GM19328 (cell line): ENCODE measurements around the gene SYF2.
"Not testable (repeated sequence)": the region's sequence is repeated elsewhere in the genome, so short reads cannot be mapped to it uniquely, and the experiment has no call there.

Experiments used
- ATAC-seq: cut with Tn5 transposase; IDR thresholded peaks from one replicate; pipeline ENCODE4 v1.9.1; 2021; ENCODE audit warnings: mild to moderate bottlenecking, moderate library complexity; ENCODE audit not compliant: unreplicated experiment

Gene SYF2

GRCh38 chr1:25246600-25247023 is 14.3 kb upstream of the SYF2 start:
- no peak for ATAC-seq

- no peak for ATAC-seq
Measured at GRCh38 chr1:25245809-25246599, 13.7 kb upstream of the SYF2 start.

- no peak for ATAC-seq
Measured at GRCh38 chr1:25245393-25245792, 13.1 kb upstream of the SYF2 start.

GRCh38 chr1:25243907-25244306 is 11.6 kb upstream of the SYF2 start:
- ATAC-seq: no peak

- peak; percentile 62 for ATAC-seq
Measured at GRCh38 chr1:25239681-25240541, 7.6 kb upstream of the SYF2 start.

- ATAC-seq: no peak
Measured at GRCh38 chr1:25238046-25238445, 5.7 kb upstream of the SYF2 start.

GRCh38 chr1:25236261-25236660 is 4.0 kb upstream of the SYF2 start:
- not testable (repeated sequence) for ATAC-seq

- ATAC-seq: not testable (repeated sequence)
Measured at GRCh38 chr1:25235411-25235810, 3.1 kb upstream of the SYF2 start.

- no peak for ATAC-seq
Measured at GRCh38 chr1:25232866-25233784, 823 bp upstream of the SYF2 start.

- no peak for ATAC-seq
Measured at GRCh38 chr1:25223471-25223870, 8.8 kb downstream of the SYF2 start.

GRCh38 chr1:25222606-25223005 is 9.7 kb downstream of the SYF2 start:
- ATAC-seq: no peak

GRCh38 chr1:25220666-25221065 is 11.6 kb downstream of the SYF2 start:
- no peak for ATAC-seq

GRCh38 chr1:25219661-25220251 is 12.5 kb downstream of the SYF2 start:
- no peak for ATAC-seq

- no peak for ATAC-seq
Measured at GRCh38 chr1:25217598-25218232, 14.6 kb downstream of the SYF2 start.

- ATAC-seq: no peak
Measured at GRCh38 chr1:25217015-25217414, 15.3 kb downstream of the SYF2 start.

GRCh38 chr1:25216123-25216522 is 16.2 kb downstream of the SYF2 start:
- no peak for ATAC-seq

GRCh38 chr1:25212725-25213124 is 19.6 kb downstream of the SYF2 start:
- ATAC-seq: no peak

- no peak for ATAC-seq
Measured at GRCh38 chr1:25210728-25211127, 21.6 kb downstream of the SYF2 start.

- ATAC-seq: no peak
Measured at GRCh38 chr1:25209516-25209915, 22.8 kb downstream of the SYF2 start.

- no peak for ATAC-seq
Measured at GRCh38 chr1:25208561-25209222, 23.6 kb downstream of the SYF2 start.
